ENCODE measurements around the gene OR1J4.

GRCh38 chr9:122498883-122499288 is 20.1 kb upstream of the OR1J4 start:
- TF ChIP-seq CTCF (IDR thresholded peaks at IDR 0.05) (peak; percentile 24 to 51 (median 25)), POLR2A (IDR thresholded peaks at IDR 0.05) (no peak)
